HFFc6 (cell line): ENCODE results near the gene CWH43. TPM values are rescaled to one million over a fixed set of nuclear protein-coding genes. Genes with fewer than 3 reads are reported as not detected.
"Not testable (repeated sequence)": the region's sequence is repeated elsewhere in the genome, so short reads cannot be mapped to it uniquely, and the experiment has no call there.

ENCODE experiments used
- DNase-seq: peaks from one replicate; pipeline ENCODE4 v3.0.0-alpha.2; 2018
- H3K27ac Mint-ChIP-seq: 2 replicates; pipeline ENCODE4 v1.8.0; 2020; ENCODE audit warnings: mild to moderate bottlenecking, mixed read lengths
- H3K27me3 Mint-ChIP-seq: 2 replicates; pipeline ENCODE4 v1.8.0; 2021; ENCODE audit warnings: mild to moderate bottlenecking, moderate library complexity, mixed read lengths; ENCODE audit not compliant: insufficient read depth
- H3K36me3 Mint-ChIP-seq: 2 replicates; pipeline ENCODE4 v1.8.0; 2021; ENCODE audit warnings: low read depth, mixed read lengths
- H3K4me1 Mint-ChIP-seq: 2 replicates; pipeline ENCODE4 v1.8.0; 2020; ENCODE audit warnings: low read depth, mixed read lengths
- H3K4me3 Mint-ChIP-seq: 2 replicates; pipeline ENCODE4 v1.8.0; 2020; ENCODE audit warnings: mild to moderate bottlenecking, moderate library complexity, mixed read lengths
- H3K9me3 Mint-ChIP-seq: 2 replicates; pipeline ENCODE4 v1.8.0; 2020; ENCODE audit warnings: mild to moderate bottlenecking, mixed read lengths
- CTCF ChIP-seq: fragments of 200-600 bp; sonication (generic); IDR thresholded peaks from 2 replicates; pipeline ENCODE4 v1.5.0; 2021; ENCODE audit warnings: antibody characterized with exemption, mild to moderate bottlenecking
- total RNA-seq, 6 experiments: library from RNA; stranded (reverse); fragmentation: NEBNext Ultra II Directional; extraction: Animal tissue kit (Norgen Biotek cat#: 25700); gene quantifications; 2 replicates in 1 of 6; 3 replicates in 5 of 6; pipeline ENCODE4 v1.2.3, GENCODE V29; 2021

Gene CWH43
- total RNA-seq, 6 experiments from 2014 or later: not detected

GRCh38 chr4:48974979-48975640 is 11.0 kb upstream of the CWH43 start:
- H3K9me3 Mint-ChIP-seq: no peaks in the 10 kb centered on the region
- H3K27ac Mint-ChIP-seq: no peak overlapping the region
- no peak overlapping the region for H3K4me3 Mint-ChIP-seq
- peaks cover 10% of the 10 kb centered on the region for H3K4me1 Mint-ChIP-seq
- TF ChIP-seq CTCF: no peak
- H3K36me3 Mint-ChIP-seq: no peaks in the 10 kb centered on the region
- peaks cover 29% of the 10 kb centered on the region for H3K27me3 Mint-ChIP-seq
- DNase-seq: no peak

- no peak for DNase-seq
- H3K27me3 Mint-ChIP-seq: peaks cover 29% of the 10 kb centered on the region
- H3K9me3 Mint-ChIP-seq: no peaks in the 10 kb centered on the region
- peaks cover under 1% of the 10 kb centered on the region for H3K4me1 Mint-ChIP-seq
- no peak overlapping the region for H3K4me3 Mint-ChIP-seq
- no peak for TF ChIP-seq CTCF
- H3K27ac Mint-ChIP-seq: no peak overlapping the region
- H3K36me3 Mint-ChIP-seq: no peaks in the 10 kb centered on the region
Measured at GRCh38 chr4:48976041-48976440, 10.0 kb upstream of the CWH43 start.

GRCh38 chr4:48979914-48980579 is 6.0 kb upstream of the CWH43 start:
- TF ChIP-seq CTCF: no peak
- no peak for DNase-seq
- H3K9me3 Mint-ChIP-seq: no peaks in the 10 kb centered on the region
- H3K4me1 Mint-ChIP-seq: no peaks in the 10 kb centered on the region; the same call in 1 of the 2 replicates
- no peaks in the 10 kb centered on the region for H3K36me3 Mint-ChIP-seq
- no peak overlapping the region for H3K27ac Mint-ChIP-seq
- H3K4me3 Mint-ChIP-seq: no peak overlapping the region
- peaks cover 26% of the 10 kb centered on the region for H3K27me3 Mint-ChIP-seq

- H3K36me3 Mint-ChIP-seq, H3K4me3 Mint-ChIP-seq, H3K4me1 Mint-ChIP-seq, DNase-seq, H3K27ac Mint-ChIP-seq, H3K9me3 Mint-ChIP-seq: not testable (repeated sequence)
- peaks cover 38% of the 10 kb centered on the region for H3K27me3 Mint-ChIP-seq
Measured at GRCh38 chr4:48984005-48984404, 2.1 kb upstream of the CWH43 start.

- DNase-seq: no peak
- H3K27me3 Mint-ChIP-seq: peaks cover 38% of the 10 kb centered on the region
- no peaks in the 10 kb centered on the region for H3K9me3 Mint-ChIP-seq
- no peak overlapping the region for H3K27ac Mint-ChIP-seq
- H3K36me3 Mint-ChIP-seq: no peaks in the 10 kb centered on the region
- no peak for TF ChIP-seq CTCF
- H3K4me3 Mint-ChIP-seq: no peak overlapping the region
- no peaks in the 10 kb centered on the region for H3K4me1 Mint-ChIP-seq
Measured at GRCh38 chr4:48985602-48985975, 486 bp upstream of the CWH43 start.

GRCh38 chr4:48986654-48987164 is 634 bp downstream of the CWH43 start:
- no peaks in the 10 kb centered on the region for H3K9me3 Mint-ChIP-seq
- DNase-seq: no peak
- no peak overlapping the region for H3K4me3 Mint-ChIP-seq
- no peak for TF ChIP-seq CTCF
- peaks cover 41% of the 10 kb centered on the region for H3K27me3 Mint-ChIP-seq
- no peaks in the 10 kb centered on the region for H3K36me3 Mint-ChIP-seq
- no peaks in the 10 kb centered on the region for H3K4me1 Mint-ChIP-seq
- no peak overlapping the region for H3K27ac Mint-ChIP-seq
